Measurements from ENCODE around the gene ARL5A.
A peak's percentile ranks its signal among the peaks of the same experiment; 100 is the strongest.
"Not testable (repeated sequence)": the region's sequence is repeated elsewhere in the genome, so short reads cannot be mapped to it uniquely, and the experiment has no call there.

The ARL5A gene, protein sequence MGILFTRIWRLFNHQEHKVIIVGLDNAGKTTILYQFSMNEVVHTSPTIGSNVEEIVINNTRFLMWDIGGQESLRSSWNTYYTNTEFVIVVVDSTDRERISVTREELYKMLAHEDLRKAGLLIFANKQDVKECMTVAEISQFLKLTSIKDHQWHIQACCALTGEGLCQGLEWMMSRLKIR

GRCh38 chr2:151828143-151828889 lies at the start of gene ARL5A:
TSS of gene ARL5A (minus strand) at chr2:151828421. CDS start at chr2:151828176, 245 bp downstream.
- DNase-seq, result peak; percentile 81 to 96 (median 95)

- DNase-seq, result not testable (repeated sequence)
These were observed 47.4 kb upstream of the ARL5A start for GRCh38 chr2:151875631-151876030.

- no peak for DNase-seq
These were observed 44.2 kb upstream of the ARL5A start for GRCh38 chr2:151872463-151872862.

- DNase-seq, result no peak
These were observed 41.1 kb upstream of the ARL5A start for GRCh38 chr2:151869291-151869690.

GRCh38 chr2:151862700-151863099 lies 34.5 kb upstream of the ARL5A start:
- peak in 1 of 3 experiments; percentile 85 for DNase-seq

DNA sequence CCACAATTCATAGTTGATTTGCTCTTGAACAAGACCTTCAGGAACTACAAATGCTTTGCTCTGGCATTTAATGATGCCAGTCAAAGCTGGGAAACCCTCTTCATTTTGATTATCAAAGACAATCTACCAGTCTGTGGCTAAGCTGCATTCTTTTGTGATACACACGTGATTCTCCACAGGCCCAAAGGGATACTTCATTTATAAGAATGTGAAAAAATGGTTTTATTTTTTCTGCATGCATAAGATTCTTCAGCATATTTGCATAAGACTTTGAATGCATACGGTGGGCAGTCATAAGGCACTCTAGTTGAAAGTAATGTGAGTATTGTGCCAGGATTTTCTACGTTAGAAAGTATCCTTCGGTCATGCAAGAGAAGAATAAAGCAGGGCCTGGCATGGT lies 33.0 kb upstream of the ARL5A start:
- peak in 1 of 3 experiments; percentile 21 for DNase-seq

- DNase-seq, result peak in 2 of 3 experiments; percentile 38 to 84
These were observed 32.5 kb upstream of the ARL5A start for GRCh38 chr2:151860613-151861146.

DNA sequence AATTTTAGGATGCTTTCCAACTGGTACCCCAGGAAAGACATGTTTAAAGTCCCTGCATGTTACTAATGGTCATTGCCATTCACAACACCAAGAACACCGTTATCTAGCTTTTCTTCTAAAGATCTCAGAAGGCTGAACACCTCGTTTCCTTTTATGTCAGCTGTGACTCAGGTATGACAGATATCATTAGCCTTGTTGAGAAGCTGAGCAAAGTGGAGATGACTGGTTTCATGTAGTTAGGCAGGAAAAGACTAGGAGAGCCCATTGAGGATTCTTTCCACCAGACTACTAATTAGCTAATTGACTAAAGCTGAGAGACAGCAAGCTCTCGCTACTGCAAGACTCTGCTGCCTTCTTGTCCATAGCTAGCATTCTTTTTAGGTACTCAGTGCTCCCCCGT lies 32.0 kb upstream of the ARL5A start:
- DNase-seq, result peak in 1 of 3 experiments; percentile 78

GRCh38 chr2:151857650-151858049 lies 29.4 kb upstream of the ARL5A start:
- DNase-seq, result no peak

DNA sequence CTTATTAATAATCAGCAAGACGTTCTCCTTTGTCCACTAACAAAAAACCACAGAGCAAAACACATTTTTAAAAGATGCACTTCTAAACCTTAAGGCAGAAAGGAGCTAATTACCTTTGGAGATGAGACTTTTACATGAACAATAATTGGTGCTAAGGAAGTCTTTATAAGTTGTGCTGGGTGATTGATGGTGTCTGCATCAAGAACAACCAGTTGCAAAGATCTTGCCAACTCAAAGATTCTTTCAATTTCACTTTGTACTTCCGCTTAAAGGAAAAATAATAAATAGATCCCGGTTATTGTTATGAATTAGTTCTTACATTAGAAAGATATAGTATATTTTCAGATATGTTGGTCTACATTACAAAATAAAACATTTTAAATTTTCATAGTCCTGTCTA lies 26.9 kb upstream of the ARL5A start:
- no peak for DNase-seq

GRCh38 chr2:151853070-151853758 lies 25.0 kb upstream of the ARL5A start:
- peak in 2 of 3 experiments; percentile 14 to 20 for DNase-seq

GRCh38 chr2:151852260-151853069 lies 24.2 kb upstream of the ARL5A start:
- DNase-seq, result no peak

GRCh38 chr2:151851761-151852160 lies 23.5 kb upstream of the ARL5A start:
- peak in 1 of 3 experiments; percentile 17 for DNase-seq

DNA sequence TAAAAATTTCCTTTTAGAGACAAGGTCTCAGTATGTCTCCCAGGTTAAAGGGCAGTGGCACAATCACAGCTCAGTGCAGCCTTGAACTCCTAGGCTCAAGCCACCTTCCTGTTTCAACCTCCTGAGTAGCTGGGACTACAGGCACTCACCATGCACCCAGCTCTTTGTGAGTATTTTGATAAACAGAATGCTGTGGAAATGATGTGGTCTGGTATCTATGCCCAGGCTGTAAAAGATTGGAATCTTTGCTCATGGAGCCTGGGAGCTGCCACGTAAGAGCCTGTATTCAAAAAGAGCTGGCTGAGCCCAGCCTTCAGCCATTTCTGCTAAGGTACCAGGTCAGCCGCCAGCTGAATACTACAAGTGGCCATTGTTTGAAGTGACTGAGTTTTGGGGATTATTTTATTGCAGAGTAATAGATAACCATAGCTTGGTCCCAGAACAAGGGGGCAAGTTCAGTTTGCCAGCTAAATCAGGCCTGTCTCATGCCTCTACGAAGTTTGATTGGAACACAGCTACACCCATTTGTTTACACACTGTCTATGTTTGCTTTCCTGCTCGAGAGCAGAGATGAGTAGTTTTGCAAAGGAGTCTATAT lies 21.3 kb upstream of the ARL5A start:
- peak in 2 of 3 experiments; percentile 3 to 54 for DNase-seq

- DNase-seq, result no peak
These were observed 17.7 kb upstream of the ARL5A start for GRCh38 chr2:151845884-151846283.

GRCh38 chr2:151845481-151845880 lies 17.3 kb upstream of the ARL5A start:
- no peak for DNase-seq

- no peak for DNase-seq
These were observed 16.1 kb upstream of the ARL5A start for GRCh38 chr2:151844211-151844896.

GRCh38 chr2:151843691-151844061 lies 15.5 kb upstream of the ARL5A start:
- DNase-seq, result no peak

GRCh38 chr2:151842830-151843690 lies 14.8 kb upstream of the ARL5A start:
- DNase-seq, result no peak

GRCh38 chr2:151841047-151841424 lies 12.8 kb upstream of the ARL5A start:
- DNase-seq, result no peak

Data from NCI-H1417 (cell line).